Right cardiac atrium (tissue), 5 donors: ENCODE data around the gene ATXN1. TPM values are rescaled to one million over a fixed set of nuclear protein-coding genes. Genes with fewer than 3 reads are reported as not detected.
A peak's percentile ranks its signal among the peaks of the same experiment; 100 is the strongest.

Source experiments
- ATAC-seq, 2 donors: fragments of 200-7000 bp; cut with Tn5 transposase; one replicate each; pipeline versions ENCODE4 v1.8.0 to v1.9.1; 2020; ENCODE audit warnings: moderate library complexity in 2 of 2, mild to moderate bottlenecking in 1 of 2
- DNase-seq, 3 donors: peaks; one replicate each; pipeline ENCODE4 v3.0.0-alpha.2; 2020
- H3K27ac ChIP-seq: one replicate; pipeline ENCODE4 v1.5.1; 2013; ENCODE audit warnings: mild to moderate bottlenecking, low read length, control low read depth, moderate library complexity
- H3K27me3 ChIP-seq: one replicate; pipeline ENCODE4 v1.6.1; 2013; ENCODE audit not compliant: control insufficient read depth, insufficient read depth
- H3K4me1 ChIP-seq: one replicate; pipeline ENCODE4 v1.6.1; 2013; ENCODE audit warnings: low read length; ENCODE audit not compliant: control insufficient read depth, insufficient read depth
- H3K4me3 ChIP-seq: one replicate; pipeline ENCODE4 v1.5.1; 2013; ENCODE audit warnings: low read length, control low read depth
- H3K9me3 ChIP-seq: one replicate; pipeline ENCODE4 v1.6.1; 2013; ENCODE audit warnings: low read length; ENCODE audit not compliant: control insufficient read depth
- WGBS: extraction: QIAGEN DNeasy Blood & Tissue Kit; methylation state at CpG from one replicate; pipeline ENCODE4 v1.1.7; 2013; 5-methylcytosine and 5-hydroxymethylcytosine counted together
- intact Hi-C, 4 donors: fragments of 100-400 bp; cut with DNase I; formaldehyde crosslinking; loops; one replicate each; pipeline versions ENCODE4 v1.11.0 to v1.14.0; 2022 to 2023
- polyA plus RNA-seq: library from polyadenylated mRNA; stranded (reverse); fragments of 200-250 nt; gene quantifications from one replicate; pipeline ENCODE4 v1.2.3, GENCODE V29; 2013
- total RNA-seq, 4 donors: library from RNA; stranded (reverse); fragmentation: NEBNext Ultra II Directional; extraction: Animal tissue kit (Norgen Biotek cat#: 25700); gene quantifications; one replicate each; pipeline ENCODE4 v1.2.1, GENCODE V29; 2021
- donor health status: healthy with polysubstance abuse.
- donor health status: DM: no; HTN: yes; CAD: no.
- donor health status: DM: no; HTN: no; CAD: no.
- donor health status: DM: no; HTN: yes; CAD: no; lungs with severe emphysema.
- donor health status: DM: yes; HTN: yes; CAD: no.

ATXN1 gene
- total and polyA plus RNA-seq, 5 donors = 11.8 to 50.7 (median 47.6) TPM

DNA sequence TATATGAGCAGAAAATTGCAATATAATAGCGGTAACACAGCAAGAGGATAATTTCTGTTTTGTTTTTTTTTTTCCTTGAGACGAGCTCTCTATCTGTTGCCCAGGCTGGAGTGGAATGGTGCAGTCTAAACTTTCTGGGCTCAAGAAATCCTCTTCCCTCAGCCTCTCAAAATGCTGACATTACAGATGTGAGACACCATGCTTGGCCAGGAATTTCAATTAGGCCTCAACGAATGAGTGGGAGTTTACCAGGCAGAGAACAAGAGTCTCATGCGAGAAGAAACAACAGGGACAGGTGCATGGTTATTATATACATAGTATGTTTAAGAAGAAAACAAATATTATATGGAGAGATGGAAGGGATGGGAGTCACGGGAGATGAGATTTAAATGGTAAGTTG, 111.4 kb downstream of the ATXN1 start:
- intact Hi-C loops = no loop called here
- peaks cover 2% of the 10 kb centered on the region for H3K4me1 ChIP-seq
- DNase-seq = no peak
- H3K9me3 ChIP-seq = no peaks in the 10 kb centered on the region
- H3K27me3 ChIP-seq = no peaks in the 10 kb centered on the region
- WGBS = 80% methylated on average over 5 of the region's 5 CpGs
- ATAC-seq = no peak
- no peak overlapping the region for H3K27ac ChIP-seq
- H3K4me3 ChIP-seq = no peak overlapping the region

DNA sequence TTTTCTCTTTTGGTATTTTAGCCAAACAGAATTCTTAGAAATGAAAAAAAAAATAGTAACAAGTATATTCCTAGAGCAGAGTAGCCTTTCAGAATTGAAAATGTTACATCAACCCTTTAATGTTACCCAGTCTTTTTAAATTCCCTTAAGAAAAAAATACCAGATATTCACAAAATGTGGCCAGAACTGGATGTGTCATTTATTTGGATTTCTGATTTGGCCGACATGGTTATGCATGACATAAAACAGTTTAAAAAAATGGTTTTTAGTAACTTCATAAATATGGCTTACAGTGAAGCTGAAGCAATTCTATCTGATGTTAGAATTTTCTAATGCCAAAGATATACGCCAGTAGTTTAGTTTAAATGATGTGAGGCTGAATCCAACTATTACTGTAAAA, 112.0 kb downstream of the ATXN1 start:
- Histone ChIP-seq H3K27me3 (no peaks in the 10 kb centered on the region), H3K4me1 (peaks cover 2% of the 10 kb centered on the region), H3K4me3 (no peak overlapping the region), H3K9me3 (no peaks in the 10 kb centered on the region), H3K27ac (no peak overlapping the region)
- WGBS = 63% methylated on average over 2 of the region's 2 CpGs
- intact Hi-C loops = no loop called here
- ATAC-seq (no peak), DNase-seq (no peak)

DNA sequence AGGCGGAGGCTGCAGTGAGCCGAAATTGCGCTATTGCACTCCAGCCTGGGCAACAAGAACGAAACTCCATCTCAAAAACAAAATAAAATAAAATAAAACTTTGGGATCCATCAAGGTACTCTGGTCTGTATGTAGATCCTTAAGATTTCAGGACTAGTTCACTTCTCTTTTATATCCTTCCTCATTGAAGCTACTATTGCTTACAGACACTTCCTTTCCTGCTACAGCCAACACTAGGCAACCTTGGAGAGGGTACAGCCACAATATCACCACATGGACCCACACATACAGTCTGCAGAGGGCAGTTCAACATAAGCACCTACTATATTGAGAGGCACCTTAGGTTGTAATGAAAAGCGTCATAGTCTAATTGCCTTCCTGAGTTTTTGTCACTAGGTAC, 113.3 kb downstream of the ATXN1 start:
- no peak for ATAC-seq

DNA sequence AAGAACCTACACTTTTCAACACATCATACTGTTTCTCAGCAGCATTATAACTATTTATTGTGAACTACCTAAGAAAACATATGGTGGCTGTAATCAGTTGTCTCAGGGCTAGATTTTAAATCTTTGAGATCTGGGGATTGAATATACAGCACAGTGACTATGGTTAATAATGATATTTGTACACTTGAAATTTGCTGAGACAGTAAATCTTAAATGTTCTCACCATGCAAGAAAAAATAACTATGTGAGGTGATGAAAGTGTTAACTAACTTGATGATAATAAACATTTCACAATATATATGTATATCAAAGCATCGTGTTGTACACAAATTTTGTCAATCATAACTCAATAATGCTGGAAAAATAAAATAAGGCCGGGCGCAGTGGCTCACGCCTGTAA, 113.8 kb downstream of the ATXN1 start:
- Histone ChIP-seq H3K9me3 (no peaks in the 10 kb centered on the region), H3K27me3 (no peaks in the 10 kb centered on the region), H3K4me3 (no peak overlapping the region), H3K27ac (no peak overlapping the region), H3K4me1 (peaks cover 2% of the 10 kb centered on the region)
- DNase-seq (no peak), ATAC-seq (no peak)
- WGBS = 90% methylated on average over 4 of the region's 4 CpGs
- intact Hi-C loops = no loop called here

More for the DNA sequence above, 113.3 kb downstream of the ATXN1 start:
- no peaks in the 10 kb centered on the region for H3K27me3 ChIP-seq
- H3K4me1 ChIP-seq = peaks cover 2% of the 10 kb centered on the region
- no peak overlapping the region for H3K4me3 ChIP-seq
- WGBS = 97% methylated on average over 5 of the region's 5 CpGs
- DNase-seq = no peak
- no peak overlapping the region for H3K27ac ChIP-seq
- no peaks in the 10 kb centered on the region for H3K9me3 ChIP-seq
- intact Hi-C loops = no loop called here

DNA sequence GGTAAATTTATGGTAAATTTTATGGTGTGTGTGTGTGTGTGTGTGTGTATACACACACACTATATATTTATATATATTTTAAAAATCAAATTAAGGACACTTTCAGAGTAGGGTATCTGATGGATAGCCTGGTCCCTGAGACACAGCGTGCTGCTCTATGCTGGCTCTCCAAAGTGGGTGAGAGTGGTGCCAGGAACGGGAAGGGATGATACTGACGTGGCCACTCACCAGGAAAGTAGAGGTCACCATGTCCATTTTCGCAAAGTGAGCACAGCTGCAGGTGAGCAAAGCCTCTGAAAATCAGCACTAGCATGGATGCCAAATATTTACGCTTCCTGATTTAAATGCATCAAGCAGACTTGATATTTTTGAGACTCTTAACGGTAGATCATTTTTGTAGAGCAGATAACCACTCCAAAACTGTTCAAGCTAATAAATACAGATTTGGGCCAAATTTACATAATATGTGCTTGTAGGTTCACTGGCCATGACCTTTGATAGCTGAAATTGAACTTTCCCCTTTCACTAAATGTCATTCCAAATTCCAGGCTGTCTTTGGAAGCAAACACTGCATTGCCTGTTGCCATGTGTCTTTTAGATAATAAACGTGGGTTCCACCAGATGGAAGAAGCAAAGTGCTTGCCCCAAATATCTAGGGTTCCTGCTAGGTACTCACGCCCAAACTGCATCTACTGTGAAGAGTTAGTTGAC, 116.6 kb downstream of the ATXN1 start:
- no peak overlapping the region for H3K27ac ChIP-seq
- WGBS = 87% methylated on average over 8 of the region's 8 CpGs
- H3K27me3 ChIP-seq = no peaks in the 10 kb centered on the region
- DNase-seq (no peak), ATAC-seq (no peak)
- intact Hi-C loops = no loop called here
- no peak overlapping the region for H3K4me3 ChIP-seq
- H3K4me1 ChIP-seq = peaks cover 2% of the 10 kb centered on the region
- H3K9me3 ChIP-seq = no peaks in the 10 kb centered on the region

DNA sequence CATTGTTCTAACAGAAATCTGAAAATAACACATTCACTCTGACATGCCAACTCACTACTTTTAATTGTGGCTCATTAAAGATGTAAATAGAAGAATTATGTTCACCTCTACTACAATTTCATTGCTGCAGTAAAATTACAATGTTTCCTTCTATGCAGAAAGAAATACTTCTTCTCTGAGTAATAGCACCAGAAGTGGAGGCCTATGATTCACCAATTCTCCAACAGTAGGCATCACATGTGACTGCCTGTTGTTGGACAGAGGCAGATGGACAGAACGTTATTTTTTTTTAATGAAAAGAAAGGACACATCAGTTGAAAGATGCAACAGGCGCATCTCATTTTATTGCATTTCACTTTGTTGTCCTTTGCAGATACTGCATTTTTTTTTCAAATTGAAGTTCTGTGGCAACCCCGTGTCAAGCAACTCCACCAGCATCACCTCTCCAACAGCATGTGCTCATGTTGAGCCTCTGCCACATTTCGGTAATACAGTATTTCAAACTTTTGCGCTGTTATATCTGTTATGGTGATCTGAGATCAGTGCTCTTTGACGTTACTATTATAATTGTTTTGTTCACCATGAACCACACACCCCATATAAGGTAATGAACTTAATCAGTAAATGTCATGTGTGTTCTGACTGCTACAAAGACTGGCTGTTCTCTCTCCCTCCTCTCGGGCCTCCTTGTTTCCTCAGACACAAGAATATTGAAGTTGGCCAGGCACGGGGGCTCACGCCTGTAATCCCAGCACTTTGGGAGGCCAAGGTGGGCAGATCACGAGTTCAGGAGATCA, 121.4 kb downstream of the ATXN1 start:
- DNase-seq = no peak
- intact Hi-C loops = no loop called here
- H3K27ac ChIP-seq = no peak overlapping the region
- no peaks in the 10 kb centered on the region for H3K27me3 ChIP-seq
- no peak for ATAC-seq
- H3K4me3 ChIP-seq = no peak overlapping the region
- WGBS = 91% methylated on average over 10 of the region's 10 CpGs
- H3K4me1 ChIP-seq = no peaks in the 10 kb centered on the region
- H3K9me3 ChIP-seq = no peaks in the 10 kb centered on the region

DNA sequence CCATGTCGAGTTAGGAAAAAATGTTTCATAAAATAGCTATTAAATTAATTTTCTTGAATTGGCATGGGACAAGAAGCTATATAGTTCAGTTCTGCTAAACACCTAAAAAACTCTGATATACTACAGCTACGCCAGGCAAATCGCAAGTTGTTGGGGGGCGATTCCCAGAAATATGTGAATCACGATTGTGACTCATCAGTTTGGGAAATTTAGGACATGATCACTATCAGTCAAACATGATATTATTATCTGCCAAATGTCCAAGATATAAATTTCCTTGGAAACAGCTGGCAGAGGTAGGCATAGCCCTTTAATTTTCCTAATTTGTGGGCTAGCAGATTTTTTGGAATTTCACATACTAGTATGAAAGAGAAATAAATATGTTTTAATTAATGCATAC, 123.6 kb downstream of the ATXN1 start:
- H3K27ac ChIP-seq = no peak overlapping the region
- no peak for ATAC-seq
- no peak overlapping the region for H3K4me3 ChIP-seq
- 97% methylated on average over 5 of the region's 5 CpGs for WGBS
- DNase-seq = no peak
- intact Hi-C loops = no loop called here
- no peaks in the 10 kb centered on the region for H3K9me3 ChIP-seq
- H3K27me3 ChIP-seq = no peaks in the 10 kb centered on the region
- H3K4me1 ChIP-seq = no peaks in the 10 kb centered on the region

DNA sequence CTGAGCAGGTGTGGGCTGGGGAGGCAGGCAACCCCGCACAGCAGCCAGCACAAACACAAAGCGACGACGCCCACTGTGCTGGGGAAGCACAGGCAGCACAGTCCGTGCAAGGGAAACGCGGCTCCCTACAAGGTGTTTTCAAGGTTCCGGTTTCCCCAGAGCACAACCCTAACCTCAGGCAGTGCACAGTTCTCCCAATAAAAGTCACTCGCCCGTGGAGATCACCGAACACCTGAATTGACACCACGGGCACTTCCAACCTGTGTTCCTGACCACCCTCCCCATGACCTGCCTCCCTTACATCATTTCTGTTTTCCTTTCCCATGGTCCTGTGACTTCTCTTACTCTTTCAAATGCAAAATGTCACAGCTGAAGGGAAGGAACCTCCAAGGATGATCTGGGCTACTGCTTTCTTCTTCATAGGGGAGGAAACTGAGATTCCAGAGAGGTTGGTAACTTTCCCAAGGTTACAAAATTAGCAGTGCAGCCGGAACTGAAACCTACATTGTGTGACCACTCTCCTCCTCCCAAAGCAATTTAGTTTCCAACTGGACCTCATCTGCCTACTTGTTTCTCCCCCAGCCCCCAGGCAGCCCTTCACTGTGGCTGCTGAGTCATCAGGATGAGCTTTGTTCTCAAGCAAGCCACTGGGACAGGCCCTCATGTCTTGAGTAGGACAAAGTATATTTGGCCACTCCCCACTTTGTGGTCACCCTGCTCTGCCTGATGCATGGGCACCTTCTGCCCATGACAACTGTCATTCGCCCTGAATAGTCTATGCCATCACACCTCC, 125.3 kb downstream of the ATXN1 start:
- Histone ChIP-seq H3K27ac (no peak overlapping the region), H3K27me3 (no peaks in the 10 kb centered on the region), H3K4me3 (no peak overlapping the region), H3K4me1 (no peaks in the 10 kb centered on the region), H3K9me3 (no peaks in the 10 kb centered on the region)
- peak in 1 of 2 donors; percentile 33 for ATAC-seq
- WGBS = 91% methylated on average over 14 of the region's 14 CpGs
- no peak for DNase-seq
- intact Hi-C loops = no loop called here

DNA sequence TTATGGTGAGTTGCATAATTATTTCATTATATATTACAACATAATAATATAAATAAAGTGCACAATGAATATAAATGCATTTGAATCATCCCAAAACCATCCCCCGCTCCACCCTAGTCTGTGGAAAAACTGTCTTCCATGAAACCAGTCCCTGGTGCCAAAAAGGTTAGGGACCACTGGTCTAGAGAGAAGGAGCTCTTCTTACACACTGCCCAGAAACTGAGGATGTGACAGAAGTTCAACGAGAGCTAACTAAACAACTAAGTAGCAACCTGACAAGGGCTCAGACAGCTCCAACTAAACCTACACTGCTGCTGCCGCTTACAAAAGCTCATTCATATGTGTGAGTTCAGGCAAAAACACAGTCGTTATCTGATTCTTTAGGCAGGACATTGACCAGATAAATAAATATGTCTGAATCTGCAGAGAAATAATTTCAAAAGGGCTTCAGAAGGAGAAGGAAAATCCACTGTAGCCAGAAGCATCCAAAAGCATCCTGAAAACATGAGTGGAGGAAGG, 125.9 kb downstream of the ATXN1 start:
- no peaks in the 10 kb centered on the region for H3K4me1 ChIP-seq
- H3K27ac ChIP-seq = no peak overlapping the region
- DNase-seq = no peak
- H3K27me3 ChIP-seq = no peaks in the 10 kb centered on the region
- H3K9me3 ChIP-seq = no peaks in the 10 kb centered on the region
- H3K4me3 ChIP-seq = no peak overlapping the region
- WGBS = 92% methylated on average over 4 of the region's 4 CpGs
- intact Hi-C loops = no loop called here
- ATAC-seq = no peak

DNA sequence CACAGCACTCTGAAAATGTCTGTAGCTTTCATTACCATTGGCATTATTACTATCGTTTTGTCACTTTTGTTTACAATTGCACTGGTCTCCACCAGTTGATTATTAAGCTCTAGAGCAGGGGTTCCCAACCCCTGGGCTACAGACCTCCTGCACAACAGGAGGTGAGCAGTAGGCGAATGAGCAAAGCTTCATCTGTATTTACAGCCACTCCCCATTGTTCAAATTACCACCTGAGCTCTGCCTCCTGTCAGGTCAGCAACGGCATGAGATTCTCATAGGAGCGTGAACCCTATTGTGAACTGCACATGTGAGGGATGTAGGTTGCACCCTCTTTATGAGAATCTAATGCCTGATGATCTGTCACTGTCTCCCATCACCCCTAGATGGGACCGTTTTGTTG, 126.4 kb downstream of the ATXN1 start:
- H3K27me3 ChIP-seq = no peaks in the 10 kb centered on the region
- intact Hi-C loops = no loop called here
- 92% methylated on average over 5 of the region's 5 CpGs for WGBS
- H3K27ac ChIP-seq = no peak overlapping the region
- H3K4me3 ChIP-seq = no peak overlapping the region
- no peaks in the 10 kb centered on the region for H3K4me1 ChIP-seq
- ATAC-seq = no peak
- no peak for DNase-seq
- H3K9me3 ChIP-seq = no peaks in the 10 kb centered on the region

DNA sequence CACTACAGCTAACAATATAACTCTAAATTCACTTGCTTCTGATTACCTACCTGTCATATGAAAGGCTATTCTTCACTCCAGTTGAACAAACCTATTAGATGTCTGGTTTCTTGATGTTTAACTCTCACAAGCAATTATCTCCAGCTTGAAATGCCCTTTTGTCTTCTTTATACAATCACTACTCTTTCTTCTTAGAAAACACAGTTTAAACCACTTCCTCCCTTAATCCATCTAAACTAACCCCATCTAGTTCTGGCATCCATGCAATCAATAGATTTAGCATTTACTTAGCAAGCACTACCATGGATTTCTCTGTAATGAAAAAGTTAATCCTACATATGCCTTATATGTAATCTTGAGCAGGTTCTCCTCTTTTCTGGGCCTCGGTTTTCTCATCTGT, 127.3 kb downstream of the ATXN1 start:
- Histone ChIP-seq H3K4me1 (no peaks in the 10 kb centered on the region), H3K27me3 (no peaks in the 10 kb centered on the region), H3K27ac (no peak overlapping the region), H3K4me3 (no peak overlapping the region), H3K9me3 (no peaks in the 10 kb centered on the region)
- ATAC-seq (no peak), DNase-seq (no peak)
- 94% methylated on average over 1 of the region's 1 CpG for WGBS
- intact Hi-C loops = no loop called here
